ENCODE data around the gene MRPL36.

DNA sequence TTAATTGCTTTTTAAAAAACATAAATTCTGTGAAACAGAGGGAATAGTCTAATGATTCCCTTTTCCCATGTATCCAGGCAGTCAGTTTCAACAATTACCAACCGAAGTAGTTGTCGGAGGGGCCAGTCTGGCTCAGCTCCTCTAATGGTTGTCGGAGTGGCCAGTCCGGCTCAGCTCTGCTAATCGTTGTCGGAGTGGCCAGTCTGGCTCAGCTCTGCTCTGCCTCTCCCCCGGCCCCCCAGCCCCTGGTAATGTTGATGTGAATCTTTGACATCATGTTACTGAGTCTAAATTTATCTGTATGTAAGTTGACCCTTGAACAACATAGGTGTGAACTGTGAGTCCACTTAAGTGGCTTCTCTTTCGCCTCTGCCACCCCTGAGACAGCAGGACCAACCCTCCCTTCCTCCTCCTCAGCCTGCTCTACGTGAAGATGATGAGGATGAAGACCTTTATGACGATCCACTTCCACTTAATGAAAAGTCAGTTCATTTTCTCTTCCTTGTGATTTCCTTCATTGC is 11.0 kb upstream of the MRPL36 start:
- TF ChIP-seq, protein P1, sequence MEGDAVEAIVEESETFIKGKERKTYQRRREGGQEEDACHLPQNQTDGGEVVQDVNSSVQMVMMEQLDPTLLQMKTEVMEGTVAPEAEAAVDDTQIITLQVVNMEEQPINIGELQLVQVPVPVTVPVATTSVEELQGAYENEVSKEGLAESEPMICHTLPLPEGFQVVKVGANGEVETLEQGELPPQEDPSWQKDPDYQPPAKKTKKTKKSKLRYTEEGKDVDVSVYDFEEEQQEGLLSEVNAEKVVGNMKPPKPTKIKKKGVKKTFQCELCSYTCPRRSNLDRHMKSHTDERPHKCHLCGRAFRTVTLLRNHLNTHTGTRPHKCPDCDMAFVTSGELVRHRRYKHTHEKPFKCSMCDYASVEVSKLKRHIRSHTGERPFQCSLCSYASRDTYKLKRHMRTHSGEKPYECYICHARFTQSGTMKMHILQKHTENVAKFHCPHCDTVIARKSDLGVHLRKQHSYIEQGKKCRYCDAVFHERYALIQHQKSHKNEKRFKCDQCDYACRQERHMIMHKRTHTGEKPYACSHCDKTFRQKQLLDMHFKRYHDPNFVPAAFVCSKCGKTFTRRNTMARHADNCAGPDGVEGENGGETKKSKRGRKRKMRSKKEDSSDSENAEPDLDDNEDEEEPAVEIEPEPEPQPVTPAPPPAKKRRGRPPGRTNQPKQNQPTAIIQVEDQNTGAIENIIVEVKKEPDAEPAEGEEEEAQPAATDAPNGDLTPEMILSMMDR (IDR thresholded peaks at IDR 0.05): no peak
- TF ChIP-seq POLR2AphosphoS5 (IDR thresholded peaks at IDR 0.05): no peak

Data from breast epithelium (tissue), 3 donors.